ENCODE results near the gene RASAL3. TPM values are rescaled to one million over a fixed set of nuclear protein-coding genes. Genes with fewer than 3 reads are reported as not detected.
"Not testable (repeated sequence)": the region's sequence is repeated elsewhere in the genome, so short reads cannot be mapped to it uniquely, and the experiment has no call there.

The RASAL3 gene
- total RNA-seq, 1 experiment from 2014 or later, result 0.10 TPM

DNA sequence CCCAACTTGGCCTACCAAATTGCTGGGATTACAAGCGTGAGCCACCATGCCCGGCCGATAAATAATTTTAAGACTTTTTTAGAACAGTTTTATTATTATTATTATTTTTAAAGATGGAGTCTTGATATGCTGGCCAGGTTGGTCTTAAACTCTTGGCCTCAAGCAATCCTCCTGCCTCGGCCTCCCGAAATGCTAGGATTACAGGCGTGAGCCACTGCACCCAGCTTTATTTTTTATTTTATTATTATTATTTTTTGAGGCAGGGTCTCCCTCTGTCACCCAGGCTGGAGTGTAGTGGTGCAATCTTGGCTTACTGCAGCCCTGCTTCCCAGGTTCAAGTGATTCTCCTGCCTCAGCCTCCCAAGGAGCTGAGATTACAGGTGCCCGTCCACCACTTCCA lies 16.7 kb upstream of the RASAL3 start:
- DNase-seq (ENCODE audit: low read depth, low spot score); POLR2A ChIA-PET; in situ Hi-C loops (cut with HindIII; ENCODE audit: low pct_unique_long_range_greater_than_20kb, low sequenced_read_pairs); H3K36me3 ChIP-seq (ENCODE audit: control insufficient read depth, insufficient read depth, low read length); BruUV-seq (replicated peaks); H3K9me3 ChIP-seq (ENCODE audit: control insufficient read depth, insufficient read depth, low read depth, low read length); H3K4me3 ChIP-seq (ENCODE audit: low read depth in 2 of 2, low read length in 2 of 2); H3K4me1 ChIP-seq (ENCODE audit: control insufficient read depth, insufficient read depth, low read length); H3K27me3 ChIP-seq (ENCODE audit: control insufficient read depth, insufficient read depth, low read length); H3K27ac ChIP-seq (ENCODE audit: low read length); ATAC-seq; intact Hi-C loops (cut with micrococcal nuclease; ENCODE audit: unreplicated experiment): not testable (repeated sequence)
- CTCF ChIA-PET, result interaction anchor here (0.7 kb wide), 1 partner anchor 275 kb away, joined by 18 read pairs; no protein-coding TSS in a partner anchor

DNA sequence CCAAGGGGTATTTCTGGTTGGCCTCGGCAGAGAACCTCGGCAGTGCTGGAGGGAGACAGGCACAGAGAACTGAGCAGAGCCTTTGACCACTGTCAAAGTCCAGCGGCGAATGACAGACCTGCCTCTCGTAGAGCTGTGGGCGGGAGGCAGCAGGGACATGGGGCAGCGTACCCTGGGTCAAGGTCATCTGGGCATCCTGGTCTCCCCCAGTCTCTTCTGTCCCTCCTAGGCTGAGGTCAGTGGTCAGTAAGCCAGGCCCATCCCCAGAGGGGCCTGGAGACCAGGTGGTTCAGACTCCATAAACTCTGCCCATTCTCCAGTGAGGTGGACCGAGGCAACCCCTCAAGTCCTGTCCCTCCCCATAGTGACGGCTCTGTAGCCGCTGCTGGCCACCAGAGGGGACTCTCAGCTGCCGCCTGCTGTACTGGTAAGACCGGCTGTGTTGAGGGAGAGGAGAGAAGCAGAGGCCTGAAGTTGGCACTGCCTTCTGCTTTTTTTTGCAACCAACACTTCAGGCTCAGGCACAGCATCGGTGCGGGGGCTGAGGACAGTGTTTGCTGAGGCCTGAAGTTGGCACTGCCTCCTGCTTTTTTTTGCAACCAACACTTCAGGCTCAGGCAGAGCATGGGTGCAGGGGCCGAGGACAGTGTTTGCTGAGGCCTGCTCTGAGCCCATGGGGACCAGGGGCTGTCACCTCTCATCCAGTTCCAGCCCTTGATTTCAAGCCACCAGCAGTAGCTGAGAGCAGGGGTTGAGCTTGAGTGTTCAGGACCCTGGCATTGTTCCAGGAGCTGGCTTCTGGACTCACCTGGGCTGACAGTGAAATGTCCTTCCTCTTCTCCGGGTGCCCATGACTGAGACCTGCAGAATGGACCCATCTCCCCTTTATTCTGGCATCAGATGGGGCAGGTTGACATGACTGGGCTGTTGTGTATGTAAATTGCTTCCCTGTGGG lies 15.3 kb upstream of the RASAL3 start, which contains the start of gene PGLYRP2:
PGLYRP2 (minus strand) TSS at position 111 of the 955 bp plus-strand sequence. CDS start 130 bp downstream, outside the sequence.
- peak; percentile 88 for ATAC-seq
- DNase-seq (ENCODE audit: low read depth, low spot score), result no peak
- Histone ChIP-seq H3K4me1 (ENCODE audit: control insufficient read depth, insufficient read depth, low read length) (no peaks in the 10 kb centered on the region), H3K27ac (ENCODE audit: low read length) (no peak within 1 kb of the TSS), H3K9me3 (ENCODE audit: control insufficient read depth, insufficient read depth, low read depth, low read length) (no peaks in the 10 kb centered on the region), H3K36me3 (ENCODE audit: control insufficient read depth, insufficient read depth, low read length) (no peaks in the 10 kb centered on the region), H3K4me3 (ENCODE audit: low read depth in 2 of 2, low read length in 2 of 2) (no peak within 1 kb of the TSS), H3K27me3 (ENCODE audit: control insufficient read depth, insufficient read depth, low read length) (no peaks in the 10 kb centered on the region)
- CTCF ChIA-PET, result interaction anchor here (0.8 kb wide), 1 partner anchor 72 kb away, joined by 6 read pairs; no protein-coding TSS in a partner anchor
- in situ Hi-C loops (cut with HindIII; ENCODE audit: low pct_unique_long_range_greater_than_20kb, low sequenced_read_pairs) (no loop called here), intact Hi-C loops (cut with micrococcal nuclease; ENCODE audit: unreplicated experiment) (loop anchor here (10.0 kb wide), 1 partner anchor 75 kb away; no protein-coding TSS in a partner anchor)
- BruUV-seq (replicated peaks), result no TSS peak
- POLR2A ChIA-PET, result no interaction called here
- TF ChIP-seq SIN3A (IDR thresholded peaks at IDR 0.05; ENCODE audit: borderline replicate concordance, insufficient read depth, low read depth, low read length) (no peak), TCF7L2 (IDR thresholded peaks at IDR 0.05; ENCODE audit: low read depth, low read length) (no peak), POLR2AphosphoS5 (IDR thresholded peaks at IDR 0.05; ENCODE audit: low read depth, low read length) (no peak)
- TF ChIP-seq, protein P1, sequence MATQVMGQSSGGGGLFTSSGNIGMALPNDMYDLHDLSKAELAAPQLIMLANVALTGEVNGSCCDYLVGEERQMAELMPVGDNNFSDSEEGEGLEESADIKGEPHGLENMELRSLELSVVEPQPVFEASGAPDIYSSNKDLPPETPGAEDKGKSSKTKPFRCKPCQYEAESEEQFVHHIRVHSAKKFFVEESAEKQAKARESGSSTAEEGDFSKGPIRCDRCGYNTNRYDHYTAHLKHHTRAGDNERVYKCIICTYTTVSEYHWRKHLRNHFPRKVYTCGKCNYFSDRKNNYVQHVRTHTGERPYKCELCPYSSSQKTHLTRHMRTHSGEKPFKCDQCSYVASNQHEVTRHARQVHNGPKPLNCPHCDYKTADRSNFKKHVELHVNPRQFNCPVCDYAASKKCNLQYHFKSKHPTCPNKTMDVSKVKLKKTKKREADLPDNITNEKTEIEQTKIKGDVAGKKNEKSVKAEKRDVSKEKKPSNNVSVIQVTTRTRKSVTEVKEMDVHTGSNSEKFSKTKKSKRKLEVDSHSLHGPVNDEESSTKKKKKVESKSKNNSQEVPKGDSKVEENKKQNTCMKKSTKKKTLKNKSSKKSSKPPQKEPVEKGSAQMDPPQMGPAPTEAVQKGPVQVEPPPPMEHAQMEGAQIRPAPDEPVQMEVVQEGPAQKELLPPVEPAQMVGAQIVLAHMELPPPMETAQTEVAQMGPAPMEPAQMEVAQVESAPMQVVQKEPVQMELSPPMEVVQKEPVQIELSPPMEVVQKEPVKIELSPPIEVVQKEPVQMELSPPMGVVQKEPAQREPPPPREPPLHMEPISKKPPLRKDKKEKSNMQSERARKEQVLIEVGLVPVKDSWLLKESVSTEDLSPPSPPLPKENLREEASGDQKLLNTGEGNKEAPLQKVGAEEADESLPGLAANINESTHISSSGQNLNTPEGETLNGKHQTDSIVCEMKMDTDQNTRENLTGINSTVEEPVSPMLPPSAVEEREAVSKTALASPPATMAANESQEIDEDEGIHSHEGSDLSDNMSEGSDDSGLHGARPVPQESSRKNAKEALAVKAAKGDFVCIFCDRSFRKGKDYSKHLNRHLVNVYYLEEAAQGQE (IDR thresholded peaks at IDR 0.05; ENCODE audit: insufficient read depth in 1 of 2, low read depth in 2 of 2, low read length in 1 of 2), result no peak
- TF ChIP-seq, protein P2, sequence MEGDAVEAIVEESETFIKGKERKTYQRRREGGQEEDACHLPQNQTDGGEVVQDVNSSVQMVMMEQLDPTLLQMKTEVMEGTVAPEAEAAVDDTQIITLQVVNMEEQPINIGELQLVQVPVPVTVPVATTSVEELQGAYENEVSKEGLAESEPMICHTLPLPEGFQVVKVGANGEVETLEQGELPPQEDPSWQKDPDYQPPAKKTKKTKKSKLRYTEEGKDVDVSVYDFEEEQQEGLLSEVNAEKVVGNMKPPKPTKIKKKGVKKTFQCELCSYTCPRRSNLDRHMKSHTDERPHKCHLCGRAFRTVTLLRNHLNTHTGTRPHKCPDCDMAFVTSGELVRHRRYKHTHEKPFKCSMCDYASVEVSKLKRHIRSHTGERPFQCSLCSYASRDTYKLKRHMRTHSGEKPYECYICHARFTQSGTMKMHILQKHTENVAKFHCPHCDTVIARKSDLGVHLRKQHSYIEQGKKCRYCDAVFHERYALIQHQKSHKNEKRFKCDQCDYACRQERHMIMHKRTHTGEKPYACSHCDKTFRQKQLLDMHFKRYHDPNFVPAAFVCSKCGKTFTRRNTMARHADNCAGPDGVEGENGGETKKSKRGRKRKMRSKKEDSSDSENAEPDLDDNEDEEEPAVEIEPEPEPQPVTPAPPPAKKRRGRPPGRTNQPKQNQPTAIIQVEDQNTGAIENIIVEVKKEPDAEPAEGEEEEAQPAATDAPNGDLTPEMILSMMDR (IDR thresholded peaks at IDR 0.05), result no peak; the same call in none of the 2 replicates

All from Panc1 (cell line).